HG02970 (cell line): Measurements from ENCODE around the gene CLEC4G.

Source experiments
- ATAC-seq: cut with Tn5 transposase; IDR thresholded peaks from one replicate; pipeline ENCODE4 v1.9.1; 2021; ENCODE audit warnings: mild to moderate bottlenecking, moderate library complexity, moderate number of reproducible peaks; ENCODE audit not compliant: unreplicated experiment, low FRiP score

CLEC4G gene

DNA sequence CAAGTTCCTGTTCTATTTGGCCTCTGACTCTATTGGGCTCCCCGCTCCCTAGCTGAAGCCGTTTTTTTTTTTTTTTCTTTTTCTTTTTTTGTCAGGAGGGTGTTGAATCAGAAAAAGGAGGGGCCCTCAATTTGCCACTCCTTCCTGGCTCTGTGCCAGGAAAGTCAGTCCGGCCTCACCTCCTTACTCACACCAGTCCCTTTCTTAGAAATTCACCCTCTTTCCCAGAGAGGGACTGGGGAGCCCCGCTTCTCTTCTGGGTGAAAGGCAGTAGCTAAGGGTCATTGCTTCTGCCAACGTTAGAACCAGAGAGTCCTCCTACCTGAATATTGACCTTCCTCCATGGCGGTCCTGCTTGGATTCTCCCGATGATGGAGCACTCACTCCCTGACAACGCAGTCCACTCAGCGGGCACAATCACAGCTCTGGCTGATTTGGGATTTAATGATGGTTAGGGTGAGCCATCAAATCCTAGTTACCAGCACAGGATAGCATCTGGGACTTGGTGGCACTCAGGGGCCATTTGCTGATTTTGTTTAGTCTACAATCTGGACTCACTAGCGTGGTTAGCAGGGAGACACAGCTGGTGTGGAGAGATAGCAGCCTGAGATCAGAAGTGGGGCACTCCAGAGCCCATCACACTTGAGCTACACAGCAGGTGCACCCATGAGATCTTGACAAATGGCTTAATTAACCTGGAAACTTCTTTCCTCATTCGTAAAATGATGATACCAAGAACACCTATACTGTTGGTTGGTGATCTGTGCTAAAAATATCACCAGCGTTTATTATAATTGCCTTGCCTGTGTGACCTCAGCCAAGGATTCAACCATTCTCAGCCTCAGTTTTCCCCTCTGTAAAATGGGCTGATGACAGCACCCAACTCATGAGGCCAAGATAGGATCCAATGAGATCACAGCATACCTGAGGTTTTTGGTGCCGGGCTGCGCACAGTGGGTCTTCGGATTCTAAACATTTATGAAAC is 32.2 kb downstream of the CLEC4G start:
- ATAC-seq, result no peak

DNA sequence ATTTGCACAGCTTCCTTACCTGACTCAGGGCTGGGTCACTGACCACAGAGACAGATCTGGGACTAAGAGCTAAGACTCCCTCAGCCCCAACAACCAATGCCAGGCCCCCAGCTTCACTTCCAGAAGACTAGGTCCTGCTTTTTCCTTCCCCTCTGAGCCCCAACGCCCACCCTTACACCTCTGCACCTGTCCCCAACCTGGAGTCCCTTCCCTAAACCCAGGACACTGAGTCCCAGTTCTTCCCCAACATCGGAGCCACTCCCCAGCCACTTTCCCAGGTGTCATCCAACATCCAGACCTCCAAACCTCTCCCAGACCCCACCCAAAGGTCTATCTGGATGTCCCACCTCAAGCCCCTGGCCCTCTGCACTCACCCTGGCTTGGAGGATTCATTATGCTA is 32.9 kb downstream of the CLEC4G start:
- ATAC-seq, result no peak

DNA sequence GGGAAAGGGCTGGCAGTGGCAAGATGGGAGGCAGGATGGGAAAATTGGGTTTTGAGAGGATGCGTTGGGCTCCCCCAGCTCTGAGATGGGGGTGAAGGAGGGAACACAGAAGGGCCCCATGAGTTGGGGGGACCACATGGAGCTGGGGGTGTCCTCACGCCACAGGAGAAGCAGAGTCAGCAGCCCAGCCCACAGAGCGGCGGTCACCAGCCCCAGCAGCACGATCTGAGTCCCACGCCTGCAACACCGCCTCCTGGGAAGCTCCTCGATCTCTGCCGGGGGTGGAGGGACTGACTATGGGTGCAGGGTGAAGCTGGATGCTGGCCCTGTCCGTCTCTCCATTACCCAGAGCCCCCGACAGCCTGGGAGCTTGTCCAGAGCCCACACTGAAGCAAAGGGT is 33.3 kb downstream of the CLEC4G start:
- ATAC-seq, result no peak

DNA sequence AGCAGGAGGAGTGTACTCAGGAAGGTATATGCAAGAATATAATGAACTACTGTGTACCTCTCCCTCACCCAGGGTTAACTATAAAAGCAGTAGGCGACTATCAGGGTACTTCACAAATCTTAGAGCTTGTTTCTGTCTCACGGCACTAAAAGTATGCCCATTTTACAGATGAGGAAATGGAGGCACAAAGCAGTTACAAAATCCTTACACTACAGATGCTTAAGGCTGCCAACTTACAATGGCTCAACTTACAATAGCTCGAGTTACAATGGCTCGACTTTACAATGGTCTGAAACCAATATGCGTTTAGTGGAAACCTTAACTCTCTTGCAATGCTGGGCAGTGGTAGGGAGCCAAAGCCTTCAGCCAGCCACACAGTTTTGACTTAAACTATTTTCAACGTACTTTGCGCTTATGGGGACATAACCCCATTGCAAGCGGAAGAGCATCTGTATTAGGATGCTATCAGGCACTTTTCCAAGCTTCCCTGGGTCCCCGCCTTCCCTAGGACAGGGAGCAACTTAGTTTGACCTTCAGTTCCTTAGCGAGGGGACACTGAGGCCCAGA is 34.1 kb downstream of the CLEC4G start:
- ATAC-seq, result no peak

DNA sequence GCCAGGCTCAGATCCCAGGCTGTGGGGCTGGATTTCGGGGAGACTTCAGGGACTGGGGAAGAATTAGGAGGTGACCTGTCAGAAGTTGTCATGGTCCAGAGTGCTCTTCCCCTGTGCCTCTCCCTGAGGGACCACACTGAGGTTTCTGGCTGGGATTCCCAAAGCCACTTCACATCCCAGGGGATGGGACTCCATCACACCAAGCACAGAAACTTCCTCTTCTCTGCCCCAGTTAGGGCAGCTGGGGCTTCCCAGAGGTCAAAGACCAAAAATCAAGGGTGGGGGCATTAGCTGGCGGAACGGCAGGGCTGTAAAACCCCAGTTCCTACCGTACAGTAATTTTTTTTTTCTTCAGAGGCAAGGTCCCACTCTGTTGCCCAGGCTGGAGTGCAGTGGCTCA is 37.4 kb downstream of the CLEC4G start:
- ATAC-seq, result no peak

DNA sequence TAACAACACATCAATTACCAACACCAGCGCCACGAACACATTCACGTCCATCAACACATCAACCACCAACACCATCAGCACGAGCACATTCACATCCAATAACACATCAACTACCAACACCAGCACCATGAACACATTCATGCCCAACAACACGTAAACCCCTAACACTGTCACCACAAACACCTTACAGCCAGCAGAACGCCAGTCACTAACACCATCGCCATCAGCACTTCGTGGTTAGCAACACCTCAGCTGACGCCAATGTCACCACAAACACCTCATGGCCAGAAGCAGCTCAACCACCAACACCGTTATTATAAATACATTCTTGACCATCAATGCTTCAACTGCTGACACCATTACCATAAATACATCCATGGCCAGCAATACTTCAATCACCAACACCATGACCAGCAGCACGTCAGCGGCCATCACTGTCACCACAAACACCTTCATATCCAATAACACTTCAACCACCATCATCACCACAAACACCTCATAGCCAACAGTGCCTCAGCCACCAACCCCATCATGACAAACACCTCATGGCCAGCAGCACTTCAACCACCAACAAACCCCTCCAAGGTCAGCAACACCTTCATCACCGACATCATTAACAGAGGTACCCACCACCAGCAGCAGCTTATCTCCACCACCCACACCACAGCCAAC is 39.4 kb downstream of the CLEC4G start:
- ATAC-seq, result no peak

DNA sequence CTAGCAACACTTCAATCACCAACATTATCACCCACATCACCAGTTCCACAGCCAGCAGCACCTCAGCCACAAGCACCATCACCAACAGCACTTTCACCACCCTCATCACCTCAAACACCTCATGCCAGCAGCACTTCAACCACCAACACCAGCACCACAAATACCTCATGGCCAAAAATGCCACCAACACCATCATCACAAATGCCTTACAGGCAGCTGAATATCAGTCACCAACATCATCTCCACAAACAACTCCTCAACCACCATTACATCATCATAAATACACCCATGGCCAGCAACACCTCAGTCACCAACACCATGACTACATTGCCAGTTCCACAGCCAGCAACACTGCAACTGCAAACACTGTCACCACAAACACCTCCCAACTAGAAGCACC is 40.4 kb downstream of the CLEC4G start:
- no peak for ATAC-seq

DNA sequence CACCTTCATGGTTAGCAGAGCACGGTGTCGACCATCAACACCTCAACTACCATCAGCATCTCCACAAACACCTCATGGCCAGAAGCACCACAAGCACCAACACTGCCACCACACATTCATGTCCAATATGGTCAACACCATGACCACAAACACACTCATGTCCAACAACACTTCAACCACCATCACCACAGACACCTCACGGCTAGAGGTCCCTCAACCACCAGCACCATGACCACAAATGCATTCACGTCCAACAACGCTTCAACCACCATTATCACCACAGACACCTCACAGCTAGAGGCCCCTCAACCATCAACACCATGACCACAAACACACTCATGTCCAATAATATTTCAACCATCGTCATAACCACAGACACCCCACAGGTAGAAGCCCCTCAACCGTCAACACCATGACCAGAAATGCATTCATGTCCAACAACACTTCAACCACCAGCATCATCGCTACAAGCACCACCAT is 41.1 kb downstream of the CLEC4G start:
- no peak for ATAC-seq

DNA sequence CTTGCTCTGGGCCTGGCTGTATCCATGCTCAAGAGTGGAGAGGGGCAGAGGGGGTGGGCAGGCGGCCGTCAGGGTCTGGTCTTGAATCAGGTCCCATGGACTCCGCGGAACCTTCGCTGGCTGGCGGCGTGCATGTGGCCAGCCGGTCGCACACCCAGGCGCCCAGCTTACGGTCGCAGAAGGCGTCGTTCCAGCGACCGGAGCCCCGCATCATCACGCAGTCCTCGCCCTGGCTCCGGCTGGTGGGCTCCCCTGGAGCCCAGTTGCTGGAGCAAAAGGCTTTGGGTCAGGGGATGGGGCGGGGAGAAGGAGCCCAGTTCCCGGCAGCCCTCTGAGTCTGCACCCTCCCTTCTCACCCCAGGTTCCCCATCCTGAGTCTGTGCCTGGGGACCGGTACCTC is 42.7 kb downstream of the CLEC4G start:
- ATAC-seq, result no peak

DNA sequence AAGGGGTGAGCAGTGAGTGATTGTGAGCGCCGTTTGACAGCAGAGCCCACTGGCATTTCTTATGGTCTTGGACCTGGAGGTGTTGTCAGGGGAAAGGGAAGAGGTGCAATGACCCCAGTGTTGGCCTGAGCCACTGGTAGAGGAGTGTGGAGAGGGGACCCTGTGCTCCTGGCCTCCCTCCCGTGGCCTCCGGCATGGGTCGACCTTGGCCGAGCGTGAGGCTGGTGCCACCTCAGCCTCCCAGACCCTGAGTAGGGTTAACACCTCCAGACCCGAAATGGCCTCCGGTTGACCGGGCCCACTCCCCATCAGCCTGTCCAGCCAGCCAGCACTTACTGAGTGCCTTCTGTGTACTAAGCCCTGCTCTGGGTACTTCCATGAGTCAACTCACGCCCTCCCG is 44.7 kb downstream of the CLEC4G start:
- no peak for ATAC-seq

DNA sequence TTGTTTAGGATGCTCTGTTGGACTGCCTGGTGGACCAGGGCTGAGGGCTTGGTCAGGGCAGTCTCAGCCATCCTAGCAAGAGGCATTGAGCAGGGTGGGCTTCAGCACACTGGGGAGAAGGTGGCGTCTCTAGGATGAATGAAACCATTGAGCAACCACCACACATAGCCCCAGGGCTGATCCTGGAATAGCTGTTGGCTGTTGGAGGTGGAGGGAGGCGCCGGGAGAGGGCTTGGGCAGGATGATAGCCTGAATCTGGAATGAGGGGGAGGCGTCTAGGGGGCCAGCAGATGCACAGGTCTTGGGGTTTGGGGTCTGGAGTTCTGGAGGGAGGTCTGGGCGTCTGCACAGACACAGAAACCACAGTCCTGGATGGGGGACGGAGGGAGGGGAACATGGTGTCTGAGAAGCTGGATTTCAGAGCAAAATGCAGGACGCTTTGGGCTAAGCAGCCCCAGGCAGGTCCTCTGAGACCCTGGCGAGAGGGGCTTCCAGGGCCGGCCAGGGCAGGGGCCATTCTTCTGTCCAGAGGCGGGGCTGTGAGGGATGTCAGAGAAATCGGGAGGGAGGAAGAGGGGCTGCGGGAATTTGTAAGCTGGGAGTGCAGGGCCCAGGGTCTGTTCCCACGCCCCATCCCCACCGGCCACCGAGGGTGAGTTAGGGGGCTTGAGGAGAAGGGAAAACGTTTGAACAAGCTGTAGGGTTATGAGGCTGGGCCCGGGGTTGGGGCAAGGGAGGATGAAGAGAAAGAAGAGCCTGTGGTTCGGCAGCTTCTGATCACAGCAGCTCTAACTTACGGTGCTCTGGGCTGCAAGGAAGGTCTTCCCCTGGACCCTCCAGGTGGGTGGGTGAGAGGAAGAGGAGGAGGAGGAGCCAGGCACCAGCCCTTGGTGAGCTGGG is 46.1 kb downstream of the CLEC4G start:
- no peak for ATAC-seq

DNA sequence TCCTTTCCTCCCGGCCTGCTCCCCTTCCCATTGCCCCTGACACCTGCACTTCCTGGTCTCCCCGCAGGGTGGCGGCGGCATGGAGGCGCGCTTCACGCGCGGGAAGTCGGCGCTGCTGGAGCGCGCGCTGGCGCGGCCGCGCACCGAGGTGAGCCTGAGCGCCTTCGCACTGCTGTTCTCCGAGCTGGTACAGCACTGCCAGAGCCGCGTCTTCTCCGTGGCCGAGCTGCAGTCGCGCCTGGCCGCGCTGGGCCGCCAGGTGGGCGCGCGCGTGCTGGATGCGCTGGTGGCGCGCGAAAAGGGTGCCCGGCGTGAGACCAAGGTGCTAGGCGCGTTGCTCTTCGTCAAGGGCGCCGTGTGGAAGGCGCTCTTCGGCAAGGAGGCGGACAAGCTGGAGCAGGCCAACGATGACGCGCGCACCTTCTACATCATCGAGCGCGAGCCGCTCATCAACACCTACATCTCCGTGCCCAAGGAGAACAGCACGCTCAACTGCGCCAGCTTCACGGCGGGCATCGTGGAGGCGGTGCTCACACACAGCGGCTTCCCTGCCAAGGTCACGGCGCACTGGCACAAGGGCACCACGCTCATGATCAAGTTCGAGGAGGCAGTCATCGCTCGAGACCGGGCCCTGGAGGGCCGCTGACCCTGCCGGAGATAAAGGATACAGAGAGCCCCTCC is 49.6 kb downstream of the CLEC4G start:
- ATAC-seq, result no peak

DNA sequence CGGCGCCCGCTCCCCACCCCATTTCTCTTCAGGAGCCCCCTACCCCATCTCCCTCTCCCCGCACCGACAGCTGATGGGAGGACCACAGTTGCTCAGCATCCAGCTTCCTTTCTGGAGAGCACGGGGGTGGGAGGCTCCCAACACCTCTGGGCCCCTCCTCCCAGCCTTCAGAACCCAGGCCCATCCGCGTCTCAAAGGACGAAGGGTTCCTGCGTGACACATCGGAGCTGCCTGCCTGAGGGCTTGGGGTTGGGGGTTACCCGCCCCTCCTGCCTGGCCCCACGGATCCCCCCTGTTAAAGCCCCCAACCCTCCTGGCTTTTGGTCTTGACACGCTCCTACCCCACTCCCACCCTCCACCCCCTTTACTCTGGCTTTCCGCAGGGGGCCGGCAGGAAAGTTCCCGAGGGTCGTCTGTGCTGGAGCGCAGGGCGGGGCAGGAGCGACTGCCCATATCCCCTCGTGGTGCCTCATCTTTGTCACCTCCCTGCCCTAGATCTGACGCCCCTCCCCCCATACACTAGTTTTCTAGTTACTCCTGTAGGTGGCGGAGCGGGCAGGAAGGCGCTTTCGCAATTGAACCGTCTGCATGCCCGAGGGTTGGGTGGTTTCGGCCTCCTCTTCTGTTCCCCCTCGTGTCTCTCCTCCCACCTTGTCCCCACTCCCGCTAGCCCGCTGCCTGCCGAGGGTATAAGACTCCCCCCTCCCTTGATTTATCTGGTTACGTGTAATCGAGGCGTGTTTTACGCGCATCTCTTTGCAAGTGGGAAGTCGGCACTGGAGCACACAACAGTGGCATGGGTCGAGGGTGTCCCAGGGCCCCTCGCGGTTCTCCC is 50.4 kb downstream of the CLEC4G start:
- peak; percentile 31 for ATAC-seq

DNA sequence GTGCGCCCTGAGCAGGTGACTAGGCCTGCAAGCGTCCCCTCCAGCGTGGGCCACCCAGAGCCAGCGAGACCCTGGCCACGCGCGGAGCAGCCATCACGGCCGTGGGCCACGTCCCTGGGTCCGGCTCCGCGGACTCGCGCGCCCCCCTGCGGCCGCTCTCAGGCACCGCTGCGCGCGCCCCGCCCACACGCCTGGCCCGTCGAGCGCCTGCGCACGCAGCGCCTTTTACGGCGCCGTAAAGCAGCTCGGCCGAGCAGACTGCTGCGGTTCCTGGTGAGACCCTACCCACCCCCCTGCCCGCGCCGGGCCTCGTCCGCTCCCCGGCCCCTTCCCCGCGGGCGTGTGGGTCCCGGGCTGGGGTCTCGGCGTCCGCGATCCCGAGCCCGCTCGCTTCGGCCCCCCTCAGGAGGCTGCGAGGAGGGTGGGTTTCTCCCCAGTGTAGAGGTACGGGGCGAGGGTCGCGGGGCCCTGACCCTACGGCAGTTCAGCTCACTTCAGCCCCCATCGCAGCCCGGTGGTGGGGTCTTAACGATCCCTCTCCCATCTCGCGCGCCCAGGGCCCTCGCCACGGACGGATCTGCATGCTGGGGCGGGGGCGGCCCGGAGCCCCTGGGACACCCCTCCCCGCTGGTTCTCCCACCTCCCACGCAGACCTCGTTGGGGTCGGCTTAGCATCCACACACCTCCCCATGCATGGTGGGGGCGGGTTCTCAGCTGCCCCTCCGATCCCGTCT is 51.1 kb downstream of the CLEC4G start, which contains the start of gene TRAPPC5:
Gene TRAPPC5, plus strand, starts transcription at position 228 of the 734 bp plus-strand sequence. CDS start 1,421 bp downstream, outside the sequence.
- ATAC-seq, result peak; percentile 37

DNA sequence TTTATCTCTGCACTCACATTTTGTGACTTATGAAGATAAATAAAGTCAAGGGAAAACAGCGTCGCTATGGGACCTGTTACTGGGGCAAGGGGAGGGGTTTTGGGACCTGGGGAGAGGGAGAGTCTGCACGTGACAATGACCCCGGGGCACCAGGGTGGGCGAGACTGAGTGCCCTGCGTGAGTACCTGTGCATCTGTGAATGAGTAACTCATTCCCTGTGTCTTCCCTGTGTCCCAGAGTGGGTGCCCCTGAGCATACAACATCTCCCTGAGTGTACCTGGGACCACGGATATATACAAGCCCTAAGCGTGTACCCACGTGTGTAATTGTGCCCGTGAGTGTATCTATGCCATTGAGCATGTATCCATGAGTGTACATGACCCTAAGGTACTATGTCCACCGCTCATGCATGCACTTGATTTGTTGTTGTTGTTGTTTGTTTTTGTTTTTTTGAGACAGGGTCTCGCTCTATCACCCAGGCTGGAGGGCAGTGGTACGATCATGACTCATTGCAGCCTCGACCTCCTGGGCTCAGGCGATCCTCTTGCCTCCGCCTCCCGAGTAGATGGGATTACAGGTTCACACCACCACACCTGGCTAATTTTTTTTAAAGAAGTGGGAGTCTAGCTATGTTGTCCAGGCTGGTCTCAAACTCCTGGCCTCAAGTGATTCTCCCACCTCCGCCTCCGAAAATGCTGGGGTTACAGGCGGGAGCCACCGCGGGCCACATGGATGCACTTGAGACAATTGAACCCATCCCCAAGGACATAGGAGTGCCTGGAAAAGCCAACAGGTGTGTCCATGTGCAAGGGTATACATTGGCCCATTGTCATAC is 51.9 kb downstream of the CLEC4G start:
- no peak for ATAC-seq

DNA sequence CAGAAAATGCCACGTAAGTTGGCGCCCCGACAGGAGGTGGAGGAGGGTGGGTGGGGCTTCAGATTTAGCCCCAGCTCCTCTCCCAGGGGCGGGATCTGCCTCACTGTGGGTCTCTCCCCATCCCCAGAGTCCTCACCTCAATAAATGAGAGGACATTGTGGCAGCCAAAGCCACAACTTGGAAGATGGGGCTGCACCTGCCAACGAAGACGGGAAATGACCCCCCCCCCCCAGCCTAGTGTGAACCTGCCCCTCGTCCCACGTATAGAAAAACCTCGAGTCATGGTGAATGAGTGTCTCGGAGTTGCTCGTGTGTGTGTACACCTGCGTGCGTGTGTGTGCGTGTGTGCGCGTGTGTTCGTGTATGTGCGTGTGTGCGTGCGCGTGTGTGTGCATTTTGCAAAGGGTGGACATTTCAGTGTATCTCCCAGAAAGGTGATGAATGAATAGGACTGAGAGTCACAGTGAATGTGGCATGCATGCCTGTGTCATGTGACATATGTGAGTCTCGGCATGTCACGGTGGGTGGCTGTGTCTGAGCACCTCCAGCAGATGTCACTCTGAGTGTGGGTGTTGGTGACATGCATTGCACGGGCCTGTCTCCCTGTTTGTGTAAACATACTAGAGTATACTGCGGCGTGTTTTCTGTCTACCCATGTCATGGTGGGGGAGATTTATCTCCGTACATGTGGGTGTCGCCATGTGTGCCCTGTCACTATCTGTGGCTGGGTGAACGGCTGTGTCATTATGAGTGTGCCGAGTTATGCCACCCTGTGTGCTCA is 52.7 kb downstream of the CLEC4G start:
- ATAC-seq, result no peak
